Coronary artery (tissue), 2 donors: ENCODE data around the gene CAPN2.

ENCODE experiments used
- DNase-seq: peaks from one replicate; pipeline ENCODE4 v3.0.0-alpha.2; 2017; ENCODE audit warnings: low spot score
- H3K27ac ChIP-seq, 2 donors: fragments of 200-600 bp; sonication (generic); one replicate each; pipeline ENCODE4 v1.5.1; 2016 to 2019
- H3K4me3 ChIP-seq: fragments of 200-600 bp; sonication (generic); 2 replicates; pipeline ENCODE4 v1.5.1; 2016; ENCODE audit warnings: mild to moderate bottlenecking, moderate library complexity
- TF ChIP-seq, protein P1 (sequence below): fragments of 200-600 bp; sonication (generic); IDR thresholded peaks from one replicate; pipeline ENCODE4 v1.5.1; 2019; ENCODE audit warnings: antibody characterized with exemption

The CAPN2 gene

DNA sequence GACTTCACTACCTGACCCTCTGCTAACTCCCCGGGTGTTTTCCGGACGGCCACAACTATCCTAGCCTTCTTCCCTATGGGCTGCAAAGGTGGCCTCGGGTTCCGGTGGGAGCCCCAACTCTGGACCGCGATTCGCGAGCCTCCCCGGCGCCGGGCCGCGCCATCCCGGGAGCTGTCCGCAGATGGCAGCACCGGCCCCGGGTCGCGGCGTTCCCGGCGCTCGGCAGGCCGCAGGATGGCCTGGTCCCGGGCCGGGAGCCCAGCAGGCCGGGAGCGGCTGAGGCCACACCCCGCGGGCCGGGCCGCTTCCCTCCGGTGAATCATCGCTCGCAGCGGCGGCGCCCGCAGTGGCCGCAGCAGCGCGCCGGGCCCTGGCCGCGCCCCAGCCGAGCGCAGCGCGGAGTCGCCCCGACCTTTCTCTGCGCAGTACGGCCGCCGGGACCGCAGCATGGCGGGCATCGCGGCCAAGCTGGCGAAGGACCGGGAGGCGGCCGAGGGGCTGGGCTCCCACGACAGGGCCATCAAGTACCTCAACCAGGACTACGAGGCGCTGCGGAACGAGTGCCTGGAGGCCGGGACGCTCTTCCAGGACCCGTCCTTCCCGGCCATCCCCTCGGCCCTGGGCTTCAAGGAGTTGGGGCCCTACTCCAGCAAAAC is at the start of gene CAPN2:
CAPN2 (plus strand) TSS at position 346 of the 656 bp plus-strand sequence; CDS start at position 448, 102 bp downstream.
- Histone ChIP-seq H3K4me3 (peak within 1 kb of the TSS; percentile 86), H3K27ac (peak within 1 kb of the TSS; percentile 91 to 96)
- TF ChIP-seq, protein P1, sequence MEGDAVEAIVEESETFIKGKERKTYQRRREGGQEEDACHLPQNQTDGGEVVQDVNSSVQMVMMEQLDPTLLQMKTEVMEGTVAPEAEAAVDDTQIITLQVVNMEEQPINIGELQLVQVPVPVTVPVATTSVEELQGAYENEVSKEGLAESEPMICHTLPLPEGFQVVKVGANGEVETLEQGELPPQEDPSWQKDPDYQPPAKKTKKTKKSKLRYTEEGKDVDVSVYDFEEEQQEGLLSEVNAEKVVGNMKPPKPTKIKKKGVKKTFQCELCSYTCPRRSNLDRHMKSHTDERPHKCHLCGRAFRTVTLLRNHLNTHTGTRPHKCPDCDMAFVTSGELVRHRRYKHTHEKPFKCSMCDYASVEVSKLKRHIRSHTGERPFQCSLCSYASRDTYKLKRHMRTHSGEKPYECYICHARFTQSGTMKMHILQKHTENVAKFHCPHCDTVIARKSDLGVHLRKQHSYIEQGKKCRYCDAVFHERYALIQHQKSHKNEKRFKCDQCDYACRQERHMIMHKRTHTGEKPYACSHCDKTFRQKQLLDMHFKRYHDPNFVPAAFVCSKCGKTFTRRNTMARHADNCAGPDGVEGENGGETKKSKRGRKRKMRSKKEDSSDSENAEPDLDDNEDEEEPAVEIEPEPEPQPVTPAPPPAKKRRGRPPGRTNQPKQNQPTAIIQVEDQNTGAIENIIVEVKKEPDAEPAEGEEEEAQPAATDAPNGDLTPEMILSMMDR: peak; percentile 75
- DNase-seq: peak; percentile 88

DNA sequence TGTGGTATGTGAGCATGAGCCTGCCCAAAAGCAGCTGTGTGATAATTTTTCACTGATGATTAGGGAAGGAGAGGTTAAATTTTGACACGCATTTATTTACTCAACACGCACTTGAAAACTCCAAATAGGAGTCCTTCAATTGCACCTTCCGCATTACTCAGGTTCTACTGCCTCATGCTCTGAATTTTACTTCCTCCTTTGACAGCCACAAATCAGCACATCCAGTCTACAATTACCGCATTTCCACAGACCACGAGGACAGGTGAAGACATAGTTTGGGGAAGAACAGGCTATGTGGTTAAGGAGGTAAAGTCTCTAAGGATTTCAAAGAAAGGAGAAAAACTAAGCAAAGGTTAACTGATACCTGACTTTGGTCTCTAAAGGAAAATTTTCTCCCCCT is 49.4 kb upstream of the CAPN2 start:
- TF ChIP-seq, protein P1: no peak
- DNase-seq: no peak
- Histone ChIP-seq H3K4me3 (no peak overlapping the region), H3K27ac (no peak overlapping the region)

DNA sequence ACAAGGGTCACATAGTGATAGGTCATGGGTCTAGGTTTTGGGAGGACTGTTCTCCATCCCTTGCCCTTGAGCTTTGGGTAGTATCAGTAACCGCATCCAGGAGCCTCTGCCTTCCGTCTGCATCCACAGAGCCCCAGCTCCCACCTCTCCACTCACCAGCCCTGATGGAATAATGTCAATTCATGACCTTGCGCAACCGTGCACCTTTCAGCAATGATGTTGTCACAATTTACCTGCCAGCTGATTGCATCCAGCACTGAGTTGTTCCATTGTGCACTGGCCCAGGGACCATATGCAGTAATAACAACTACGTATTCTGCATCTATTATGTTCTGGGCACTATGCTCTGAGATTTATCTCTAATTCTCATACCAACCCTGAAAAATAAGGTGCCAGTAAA is 48.2 kb upstream of the CAPN2 start:
- TF ChIP-seq, protein P1: no peak
- Histone ChIP-seq H3K27ac (no peak overlapping the region), H3K4me3 (no peak overlapping the region)

GRCh38 chr1:223665592-223666312 is 46.6 kb upstream of the CAPN2 start, which contains the start of gene CAPN8:
TSS of gene CAPN8 (minus strand) at chr1:223665701. CDS start at chr1:223665646, 55 bp downstream.
- no peak for DNase-seq
- TF ChIP-seq, protein P1: no peak
- H3K27ac ChIP-seq: no peak within 1 kb of the TSS
- H3K4me3 ChIP-seq: no peak within 1 kb of the TSS

More for the DNA sequence above, 48.2 kb upstream of the CAPN2 start:
- no peak for DNase-seq

DNA sequence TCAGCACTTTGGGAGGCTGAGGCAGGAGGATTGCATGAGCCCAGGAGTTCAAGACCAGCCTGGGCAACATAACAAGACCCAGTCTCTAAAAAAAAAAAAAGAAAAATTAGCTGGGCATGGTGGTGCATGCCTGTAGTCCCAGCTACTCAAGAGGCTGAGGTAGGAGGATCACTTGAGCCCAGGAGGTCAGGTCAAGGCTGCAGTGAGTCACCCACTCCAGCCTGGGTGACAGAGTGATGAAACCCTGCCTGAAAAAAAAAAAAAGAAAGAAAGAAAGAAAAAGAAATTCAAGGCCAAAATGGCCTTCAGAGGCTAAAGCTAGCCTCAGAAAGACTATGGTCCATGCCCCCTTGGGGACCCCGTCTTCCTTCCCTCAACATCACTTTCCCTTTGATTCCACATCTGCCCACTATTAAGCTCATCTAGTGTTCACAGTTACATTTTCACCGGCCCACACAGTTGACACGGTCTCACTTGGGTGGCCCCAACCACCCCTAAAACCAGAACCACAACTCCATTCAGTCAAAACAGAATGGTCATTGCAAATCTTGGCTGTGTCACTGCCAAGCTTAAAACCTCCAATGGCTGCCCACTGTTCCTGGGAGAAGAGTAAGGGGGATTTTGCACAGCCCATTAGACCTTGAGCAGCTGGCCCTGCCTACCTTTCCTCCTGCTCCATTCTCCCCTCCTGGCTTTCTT is 44.7 kb upstream of the CAPN2 start:
- Histone ChIP-seq H3K27ac (no peak overlapping the region), H3K4me3 (no peak overlapping the region)
- no peak for DNase-seq
- TF ChIP-seq, protein P1: no peak

DNA sequence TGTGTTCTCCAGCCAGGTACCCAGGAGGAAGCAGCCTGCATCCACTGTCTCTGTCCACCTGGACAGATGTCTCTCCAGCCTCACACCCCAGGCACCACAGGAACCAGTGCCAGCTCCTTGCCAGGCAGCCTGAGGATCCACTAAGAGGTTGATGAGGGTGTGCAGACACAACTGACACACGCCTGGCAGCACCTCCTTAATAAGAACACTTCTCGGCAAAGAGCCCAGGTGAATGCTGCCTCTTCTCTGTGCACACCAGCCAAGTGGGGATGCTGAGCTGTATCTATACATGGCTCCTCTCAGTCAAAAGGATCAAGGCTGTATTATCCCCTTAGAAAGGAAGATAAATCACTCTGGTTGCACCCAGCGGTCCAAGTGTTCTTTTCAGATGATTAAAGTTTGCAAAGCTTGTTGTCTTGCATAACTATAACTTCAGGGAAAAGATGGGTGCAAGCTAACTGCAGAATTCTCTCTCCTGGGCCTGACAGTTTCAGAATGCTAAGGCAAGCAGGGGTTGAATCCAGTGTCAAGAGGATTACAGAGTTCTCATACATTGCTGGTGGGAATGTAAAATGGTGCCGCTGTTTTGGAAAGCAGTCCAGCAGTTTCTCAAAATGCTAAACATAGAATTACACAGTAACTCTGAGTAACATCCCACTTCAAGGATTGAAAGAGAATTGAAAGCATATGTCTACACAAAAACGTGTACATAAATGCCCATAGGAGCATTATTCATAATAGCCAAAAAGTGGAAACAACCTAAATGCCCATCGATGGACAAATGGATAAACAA is 43.1 kb upstream of the CAPN2 start:
- Histone ChIP-seq H3K4me3 (no peak overlapping the region), H3K27ac (no peak overlapping the region)
- TF ChIP-seq, protein P1: no peak
- DNase-seq: no peak
